Epithelial cell of esophagus (primary cell): ENCODE results near the gene UPF2.
A peak's percentile ranks its signal among the peaks of the same experiment; 100 is the strongest.

Experiments
- DNase-seq: peaks from one replicate; pipeline ENCODE4 v3.0.0; 2010; ENCODE audit warnings: low read depth
- H3K4me3 ChIP-seq: 2 replicates; pipeline ENCODE4 v1.5.1; 2011; ENCODE audit warnings: mild to moderate bottlenecking, low read length, control low read depth
- CTCF ChIP-seq: IDR thresholded peaks from 2 replicates; pipeline ENCODE4 v1.5.1; 2011; ENCODE audit warnings: low read depth, mild to moderate bottlenecking, low read length, control low read depth, inconsistent platforms; ENCODE audit not compliant: insufficient read depth; ENCODE audit errors: missing control alignments

The UPF2 gene

GRCh38 chr10:11908991-11909390, 133.6 kb downstream of the UPF2 start:
- no peak for DNase-seq
- no peak for TF ChIP-seq CTCF
- no peak overlapping the region for H3K4me3 ChIP-seq

- TF ChIP-seq CTCF, result no peak
- no peak for DNase-seq
- no peak overlapping the region for H3K4me3 ChIP-seq
These were observed 134.1 kb downstream of the UPF2 start for GRCh38 chr10:11908536-11908935.

DNA sequence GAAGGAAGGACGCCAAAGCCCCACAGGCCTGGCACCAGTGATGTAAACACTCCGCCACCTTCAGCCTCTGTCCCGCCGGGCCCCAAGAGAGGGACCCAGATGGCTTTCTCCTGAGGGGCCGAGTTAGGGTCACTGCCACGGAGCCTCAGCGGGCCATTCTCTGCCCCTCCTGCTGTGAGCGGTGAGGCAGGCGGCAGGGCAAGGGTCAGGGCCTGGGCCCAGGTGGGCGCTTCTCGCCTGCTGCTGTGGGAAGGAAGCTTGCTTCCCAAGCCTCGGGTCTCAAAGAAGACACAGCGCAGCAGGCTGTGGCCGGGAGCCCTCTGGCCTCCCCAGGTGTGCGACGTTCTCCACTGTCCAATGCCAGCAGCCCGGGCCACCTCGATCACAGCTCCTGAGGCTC, 134.7 kb downstream of the UPF2 start:
- H3K4me3 ChIP-seq, result no peak overlapping the region
- no peak for TF ChIP-seq CTCF
- DNase-seq, result no peak

DNA sequence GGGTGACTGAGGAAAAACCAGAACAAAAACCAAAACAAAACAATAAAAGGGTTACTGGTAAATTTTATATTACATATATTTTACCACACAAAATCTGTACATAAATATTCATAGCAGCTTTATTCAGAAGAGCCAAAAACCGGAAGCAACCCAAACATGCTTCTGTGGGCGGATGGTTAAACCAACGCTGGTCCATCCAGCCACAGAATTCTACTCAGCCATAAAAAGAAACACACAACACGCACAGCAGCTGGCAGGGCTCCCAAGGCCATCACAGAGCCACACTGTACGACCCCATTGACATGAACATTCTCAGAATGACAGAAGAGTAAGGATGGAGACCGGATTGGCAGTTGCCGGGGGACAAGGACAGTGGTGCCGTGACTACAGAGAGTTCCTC, 135.9 kb downstream of the UPF2 start:
- DNase-seq, result no peak
- H3K4me3 ChIP-seq, result no peak overlapping the region
- no peak for TF ChIP-seq CTCF

DNA sequence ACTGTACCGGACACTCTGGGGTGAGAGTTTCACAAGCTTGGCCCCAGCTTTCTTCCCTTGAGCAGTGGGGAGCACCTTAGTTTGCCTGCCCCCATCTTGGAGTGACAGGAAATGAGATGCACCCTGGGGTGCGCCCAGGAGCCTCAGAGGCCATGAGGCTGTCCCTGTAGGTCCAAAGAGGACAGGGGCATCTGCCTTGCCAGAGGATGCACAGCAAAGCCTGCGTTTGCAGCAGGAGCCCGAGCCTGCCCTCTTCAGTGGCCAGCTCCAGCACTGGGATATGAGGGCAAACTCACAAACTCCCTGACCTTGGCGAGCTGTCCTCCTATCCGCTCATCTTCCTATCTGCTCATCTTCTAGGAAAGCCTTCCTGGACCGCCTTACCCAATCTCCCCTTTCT, 140.0 kb downstream of the UPF2 start:
- no peak for DNase-seq
- H3K4me3 ChIP-seq, result no peak overlapping the region
- no peak for TF ChIP-seq CTCF

GRCh38 chr10:11901833-11902475, 140.7 kb downstream of the UPF2 start:
- DNase-seq, result no peak
- TF ChIP-seq CTCF, result no peak
- no peak overlapping the region for H3K4me3 ChIP-seq

GRCh38 chr10:11901454-11901832, 141.2 kb downstream of the UPF2 start:
- H3K4me3 ChIP-seq, result no peak overlapping the region
- peak; percentile 33 for DNase-seq
- TF ChIP-seq CTCF, result no peak
